Sigmoid colon (tissue), 7 donors: ENCODE data around the gene ST6GALNAC3. TPM values are rescaled to one million over a fixed set of nuclear protein-coding genes. Genes with fewer than 3 reads are reported as not detected.

Experiments used
- DNase-seq: peaks from one replicate; pipeline ENCODE4 v3.0.0-alpha.2; 2019
- H3K27ac ChIP-seq, 4 donors: fragments of 200-600 bp; sonication (generic); one replicate each; pipeline ENCODE4 v1.5.1; 2016 to 2019; ENCODE audit warnings: mild to moderate bottlenecking in 1 of 4
- H3K27me3 ChIP-seq, 3 donors: fragments of 200-600 bp; sonication (generic); one replicate each; pipeline ENCODE4 v1.5.1; 2019; ENCODE audit warnings: mild to moderate bottlenecking in 1 of 3
- H3K36me3 ChIP-seq, 4 donors: fragments of 200-600 bp; sonication (generic); one replicate each; pipeline ENCODE4 v1.5.1; 2016 to 2019
- H3K4me1 ChIP-seq, 4 donors: fragments of 200-600 bp; sonication (generic); one replicate each; pipeline ENCODE4 v1.5.1; 2017 to 2019
- H3K4me3 ChIP-seq, 4 donors: fragments of 200-600 bp; sonication (generic); one replicate each; pipeline ENCODE4 v1.5.1; 2017 to 2019; ENCODE audit warnings: mild to moderate bottlenecking in 2 of 4, moderate library complexity in 1 of 4
- H3K9me3 ChIP-seq, 4 donors: fragments of 200-600 bp in 3 of 4; sonication (generic) in 3 of 4; one replicate each; pipeline versions ENCODE4 v1.5.1 to v1.6.1; 2013 to 2019
- CTCF ChIP-seq, 4 experiments: fragments of 450-650 bp in 3 of 4; fragments of 200-600 bp in 1 of 4; IDR thresholded peaks; one replicate each; pipeline ENCODE4 v1.5.1; 2016 to 2019; ENCODE audit warnings: antibody characterized with exemption in 4 of 4, mild to moderate bottlenecking in 3 of 4, moderate library complexity in 2 of 4
- EP300 ChIP-seq, 4 donors: sonication (generic); formaldehyde crosslinking; IDR thresholded peaks; one replicate each; pipeline ENCODE4 v1.6.1; 2017; ENCODE audit warnings: antibody characterized with exemption in 4 of 4
- POLR2A ChIP-seq, 2 donors: fragments of 450-650 bp; IDR thresholded peaks; one replicate each; pipeline ENCODE4 v1.6.1; 2016; ENCODE audit warnings: antibody characterized with exemption in 2 of 2, mild to moderate bottlenecking in 2 of 2, moderate library complexity in 2 of 2
- POLR2AphosphoS5 ChIP-seq, 4 donors: sonication (generic); formaldehyde crosslinking; IDR thresholded peaks; one replicate each; pipeline ENCODE4 v1.6.1; 2017; ENCODE audit warnings: antibody characterized with exemption in 4 of 4
- WGBS, 2 donors: extraction: QIAGEN DNeasy Blood & Tissue Kit; methylation state at CpG; one replicate each; pipeline ENCODE4 v1.1.7; 2013; 5-methylcytosine and 5-hydroxymethylcytosine counted together
- intact Hi-C: fragments of 100-400 bp; cut with DNase I; formaldehyde crosslinking; loops from one replicate; pipeline ENCODE4 v1.15.1; 2023
- polyA plus RNA-seq, 3 donors: library from polyadenylated mRNA; stranded (reverse); fragments of 200-250 nt; gene quantifications; one replicate each; pipeline ENCODE4 v1.2.3, GENCODE V29; 2013
- total RNA-seq, 4 donors: library from RNA; depleted of rRNA; stranded (reverse); fragments of >200 nt; gene quantifications; one replicate each; pipeline ENCODE4 v1.1.0, GENCODE V29; 2016
- donor health status: healthy with polysubstance abuse.
- donor health status: Bipolar disorder and iron deficiency.
- donor health status: healthy.

Gene ST6GALNAC3
- total and polyA plus RNA-seq, 7 donors = 1.6 to 7.5 (median 2.5) TPM

GRCh38 chr1:76084029-76084627 is 9.6 kb downstream of the ST6GALNAC3 start:
- Histone ChIP-seq H3K36me3 (no peaks in the 10 kb centered on the region), H3K27me3 (no peaks in the 10 kb centered on the region), H3K4me3 (no peak overlapping the region), H3K4me1 (peaks cover 0 to 18% (median 12%) of the 10 kb centered on the region in 4 donors), H3K9me3 (no peaks in the 10 kb centered on the region), H3K27ac (no peak overlapping the region)
- WGBS, 2 donors = 69 to 80% methylated on average over 4 of the region's 4 CpGs
- no peak for DNase-seq
- TF ChIP-seq POLR2AphosphoS5 (IDR thresholded peaks at IDR 0.05) (no peak), EP300 (IDR thresholded peaks at IDR 0.05) (no peak), POLR2A (IDR thresholded peaks at IDR 0.05) (no peak), CTCF (IDR thresholded peaks at IDR 0.05) (no peak)
- intact Hi-C loops = no loop called here

GRCh38 chr1:76084685-76085084 is 10.1 kb downstream of the ST6GALNAC3 start:
- 74 to 91% methylated on average over 3 of the region's 3 CpGs for WGBS, 2 donors

GRCh38 chr1:76086109-76086508 is 11.6 kb downstream of the ST6GALNAC3 start:
- Histone ChIP-seq H3K4me3 (no peak overlapping the region), H3K27me3 (no peaks in the 10 kb centered on the region), H3K9me3 (no peaks in the 10 kb centered on the region), H3K27ac (no peak overlapping the region), H3K36me3 (no peaks in the 10 kb centered on the region), H3K4me1 (peaks cover 0 to 18% (median 6%) of the 10 kb centered on the region in 4 donors)
- TF ChIP-seq CTCF (IDR thresholded peaks at IDR 0.05) (no peak), POLR2AphosphoS5 (IDR thresholded peaks at IDR 0.05) (no peak), POLR2A (IDR thresholded peaks at IDR 0.05) (no peak), EP300 (IDR thresholded peaks at IDR 0.05) (no peak)
- intact Hi-C loops = no loop called here
- WGBS, 2 donors = 44 to 64% methylated on average over 3 of the region's 3 CpGs
- no peak for DNase-seq

More at GRCh38 chr1:76084685-76085084, 10.1 kb downstream of the ST6GALNAC3 start:
- Histone ChIP-seq H3K27ac (no peak overlapping the region), H3K9me3 (no peaks in the 10 kb centered on the region), H3K4me1 (peaks cover 0 to 18% (median 12%) of the 10 kb centered on the region in 4 donors), H3K4me3 (no peak overlapping the region), H3K36me3 (no peaks in the 10 kb centered on the region), H3K27me3 (no peaks in the 10 kb centered on the region)
- DNase-seq = no peak
- intact Hi-C loops = no loop called here
- TF ChIP-seq POLR2AphosphoS5 (IDR thresholded peaks at IDR 0.05) (no peak), POLR2A (IDR thresholded peaks at IDR 0.05) (no peak)

GRCh38 chr1:76086597-76086996 is 12.1 kb downstream of the ST6GALNAC3 start:
- TF ChIP-seq CTCF (IDR thresholded peaks at IDR 0.05) (no peak), EP300 (IDR thresholded peaks at IDR 0.05) (no peak), POLR2A (IDR thresholded peaks at IDR 0.05) (no peak), POLR2AphosphoS5 (IDR thresholded peaks at IDR 0.05) (no peak)
- H3K27ac ChIP-seq = no peak overlapping the region
- WGBS, 2 donors = 92 to 94% methylated on average over 2 of the region's 2 CpGs

GRCh38 chr1:76090283-76091203 is 16.0 kb downstream of the ST6GALNAC3 start:
- H3K9me3 ChIP-seq = no peaks in the 10 kb centered on the region
- no peaks in the 10 kb centered on the region for H3K27me3 ChIP-seq
- no peak for DNase-seq
- TF ChIP-seq POLR2A (IDR thresholded peaks at IDR 0.05) (no peak), EP300 (IDR thresholded peaks at IDR 0.05) (no peak), POLR2AphosphoS5 (IDR thresholded peaks at IDR 0.05) (no peak), CTCF (IDR thresholded peaks at IDR 0.05) (no peak)
- WGBS, 2 donors = 52 to 70% methylated on average over 7 of the region's 7 CpGs
- H3K4me1 ChIP-seq = peaks cover 0 to 14% (median 6%) of the 10 kb centered on the region in 4 donors
- H3K27ac ChIP-seq = no peak overlapping the region
- H3K36me3 ChIP-seq = no peaks in the 10 kb centered on the region
- no peak overlapping the region for H3K4me3 ChIP-seq
- intact Hi-C loops = no loop called here

More at GRCh38 chr1:76086597-76086996, 12.1 kb downstream of the ST6GALNAC3 start:
- Histone ChIP-seq H3K36me3 (no peaks in the 10 kb centered on the region), H3K4me1 (peaks cover 0 to 14% (median 6%) of the 10 kb centered on the region in 4 donors), H3K9me3 (no peaks in the 10 kb centered on the region), H3K4me3 (no peak overlapping the region), H3K27me3 (no peaks in the 10 kb centered on the region)
- intact Hi-C loops = no loop called here
- DNase-seq = no peak
